NCI-H1436 (cell line): ENCODE results near the gene MGAT4A.
A peak's percentile ranks its signal among the peaks of the same experiment; 100 is the strongest.
"Not testable (repeated sequence)": the region's sequence is repeated elsewhere in the genome, so short reads cannot be mapped to it uniquely, and the experiment has no call there.

ENCODE experiments used
- DNase-seq: peaks from one replicate; lab custom pipeline; 2025; lab: John Stamatoyannopoulos, UW

Gene MGAT4A

DNA sequence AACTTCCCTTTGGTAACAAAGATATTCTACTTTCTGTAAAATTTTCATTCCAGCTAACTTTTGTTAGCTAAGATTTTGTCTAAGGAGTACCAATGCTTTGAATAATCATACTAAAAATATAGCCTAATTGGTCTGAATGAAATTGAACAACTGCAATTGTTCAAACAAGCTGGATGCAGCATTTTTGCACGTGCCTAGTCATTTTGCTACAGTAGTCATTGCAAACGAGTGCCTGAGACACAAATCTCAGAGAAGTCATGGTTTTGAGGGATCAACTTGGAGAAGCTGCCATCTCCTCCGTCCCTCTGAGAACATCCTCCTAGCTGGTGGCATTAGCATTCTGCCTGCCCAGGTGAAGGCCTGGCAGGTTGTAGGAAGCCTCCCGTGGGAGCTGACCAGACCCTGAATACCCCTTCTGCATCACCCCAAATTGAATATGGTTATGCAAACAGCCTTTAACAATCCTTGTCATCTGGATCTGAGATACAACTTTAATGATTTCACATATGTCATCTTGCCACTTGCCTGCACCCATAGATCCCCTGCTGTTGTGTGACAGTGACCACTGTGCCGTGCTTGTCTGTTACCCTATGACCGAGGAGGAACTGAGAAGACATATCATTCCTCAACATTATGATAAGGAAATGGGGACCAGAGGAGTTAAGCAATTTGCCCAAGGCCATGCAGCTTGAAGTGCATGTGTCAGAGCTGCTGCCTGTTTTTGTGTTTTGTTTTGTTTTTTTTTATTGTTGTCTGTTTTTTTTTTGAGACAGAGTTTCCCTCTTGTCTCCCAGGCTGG is 29.1 kb upstream of the MGAT4A start:
- DNase-seq = no peak

DNA sequence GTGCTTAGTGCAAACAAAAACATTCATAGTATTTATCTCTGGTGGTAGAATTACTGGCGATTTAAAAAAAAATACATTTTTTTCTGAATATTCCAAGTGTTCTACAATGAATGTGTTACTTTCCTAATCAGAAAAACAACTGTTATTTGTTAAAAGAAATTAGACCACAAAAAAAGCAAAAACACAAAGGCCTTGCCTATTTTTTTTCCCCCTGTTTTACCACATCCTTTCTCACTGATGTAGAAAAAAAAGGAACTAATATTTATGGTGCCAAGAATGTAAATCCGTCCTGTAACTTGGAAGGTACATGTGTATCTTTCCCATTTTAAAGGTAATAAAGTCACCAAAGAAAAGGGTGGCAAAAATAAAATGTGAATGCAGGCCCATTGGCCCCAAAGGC is 28.4 kb upstream of the MGAT4A start:
- DNase-seq = no peak

DNA sequence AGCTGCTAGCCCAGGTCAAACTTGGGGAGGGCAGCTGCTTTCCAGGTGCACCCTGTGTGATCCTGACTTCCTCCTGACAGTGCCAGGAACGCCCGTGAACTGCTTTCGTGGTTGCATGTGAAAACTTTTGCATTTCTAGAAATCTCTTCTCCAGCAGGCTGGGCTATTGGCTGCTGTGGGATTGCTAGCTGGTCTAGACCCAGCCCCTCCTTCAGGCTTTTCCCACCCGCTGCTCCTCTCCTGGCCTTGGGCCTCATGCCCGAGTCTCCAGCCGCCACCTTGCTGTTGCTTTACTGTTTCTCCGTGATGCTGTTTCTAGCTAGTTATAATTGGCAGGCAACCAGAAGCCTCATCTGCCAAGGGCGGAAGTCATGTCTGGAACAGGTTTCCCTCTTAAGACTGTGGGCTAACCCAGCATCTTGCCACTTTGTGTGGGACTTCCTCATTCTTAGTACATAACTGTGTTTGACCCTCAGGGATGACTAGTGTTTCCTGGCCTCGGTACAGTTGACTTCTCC is 27.0 kb upstream of the MGAT4A start:
- DNase-seq = no peak

DNA sequence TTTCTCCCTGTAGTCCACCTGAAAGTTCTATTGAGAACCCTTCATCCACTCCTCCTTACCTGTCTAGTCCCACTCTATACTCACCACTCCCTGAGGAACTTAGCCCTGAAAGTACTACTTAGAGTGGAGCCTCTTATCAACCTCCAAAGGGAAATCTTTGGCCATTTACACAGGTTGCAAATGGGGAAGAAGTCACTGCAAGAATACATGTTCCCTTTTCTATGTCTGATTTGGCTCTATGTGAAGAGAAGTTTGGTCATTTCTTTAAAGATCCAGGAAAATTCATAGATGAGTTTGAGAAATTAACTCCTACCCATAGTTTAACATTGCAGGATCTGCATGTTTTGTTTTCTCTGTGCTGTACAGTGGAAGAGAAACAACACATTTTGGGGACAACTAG is 22.9 kb upstream of the MGAT4A start:
- no peak for DNase-seq

DNA sequence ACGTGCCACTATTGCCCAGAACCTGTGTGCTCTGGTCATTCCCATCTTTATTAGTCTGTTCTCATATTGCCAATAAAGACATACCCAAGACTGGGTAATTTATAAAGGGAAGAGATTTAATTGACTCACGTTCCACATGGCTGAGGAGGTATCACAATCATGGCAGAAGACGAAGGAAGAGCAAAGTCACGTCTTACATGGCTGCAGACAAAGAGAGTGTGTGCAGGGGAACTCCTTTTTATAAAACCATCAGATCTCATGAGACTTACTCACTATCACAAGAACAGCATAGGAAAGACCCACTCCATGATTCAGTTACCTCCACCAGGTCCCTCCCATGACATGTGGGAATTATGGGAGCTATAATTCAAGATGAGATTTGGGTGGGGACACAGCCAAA is 21.8 kb upstream of the MGAT4A start:
- DNase-seq = not testable (repeated sequence)

DNA sequence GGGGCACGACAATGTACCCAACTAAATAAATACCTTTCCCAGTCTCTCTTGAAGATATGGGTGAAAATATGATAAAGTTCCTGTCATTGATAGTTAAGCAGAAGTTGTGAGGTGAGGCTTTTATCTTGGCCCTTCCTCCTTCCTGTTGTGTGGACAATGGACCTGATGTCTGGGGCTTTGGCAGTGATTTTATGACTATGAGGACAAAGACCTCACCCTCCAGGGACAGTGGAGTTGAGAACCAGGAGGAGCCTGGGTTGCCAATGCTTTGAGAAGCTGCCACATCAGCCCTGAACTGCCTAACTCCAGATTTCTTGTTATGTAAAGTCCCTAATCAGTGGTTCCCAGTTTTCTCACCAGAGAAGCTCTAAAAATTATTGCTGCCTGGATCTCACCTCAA is 20.8 kb upstream of the MGAT4A start:
- no peak for DNase-seq

DNA sequence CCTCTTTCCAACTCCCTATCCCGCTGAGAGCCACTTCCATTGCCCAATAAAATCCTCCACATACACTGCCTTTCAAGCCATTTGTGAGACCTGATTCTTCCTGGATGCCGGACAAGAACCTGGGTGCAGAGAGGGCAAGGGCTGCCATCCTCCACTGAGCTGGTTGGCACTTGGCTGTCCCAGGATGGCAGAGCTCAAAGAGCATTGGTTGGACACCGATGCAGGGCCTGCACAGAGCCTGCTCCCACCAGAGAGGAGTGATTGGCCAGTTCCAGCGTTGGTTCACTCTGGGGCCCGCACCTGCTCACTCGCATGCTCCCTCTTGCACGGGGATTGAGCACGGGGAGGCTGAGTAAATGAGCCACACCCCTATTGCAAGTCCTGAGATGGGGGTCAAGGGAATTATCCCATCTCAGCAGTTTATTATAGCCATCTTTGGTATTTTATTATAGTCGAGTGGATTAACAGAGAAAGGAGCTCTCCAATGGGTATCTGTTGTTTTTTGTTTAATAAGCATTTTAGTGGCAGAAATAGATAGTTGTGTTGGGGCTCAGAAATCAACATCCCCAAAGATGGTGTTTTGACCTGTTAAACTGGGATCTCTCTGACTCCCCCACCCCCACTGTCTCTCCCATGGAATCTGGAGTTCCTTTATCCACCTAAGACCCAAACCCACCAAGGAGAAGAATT is 19.8 kb upstream of the MGAT4A start:
- DNase-seq = no peak

DNA sequence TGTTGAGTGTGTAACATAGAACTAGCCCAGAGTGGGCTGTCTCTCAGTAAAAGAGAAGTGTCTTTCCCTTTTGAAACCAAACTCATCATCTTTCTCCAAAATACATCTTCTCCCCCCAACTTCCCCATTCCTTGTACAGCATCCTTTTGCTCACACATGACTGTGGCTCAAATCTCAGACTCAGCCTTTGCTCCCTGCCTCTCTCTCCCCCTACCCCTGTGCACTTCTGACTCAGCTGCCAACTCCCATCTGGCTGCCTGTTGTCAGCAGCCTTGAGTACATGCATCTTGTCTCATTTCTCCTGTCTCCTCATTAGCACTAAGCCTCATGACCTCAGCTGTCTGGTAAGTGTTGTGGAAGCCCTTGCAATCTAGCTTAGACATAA is 18.1 kb upstream of the MGAT4A start:
- DNase-seq = no peak

DNA sequence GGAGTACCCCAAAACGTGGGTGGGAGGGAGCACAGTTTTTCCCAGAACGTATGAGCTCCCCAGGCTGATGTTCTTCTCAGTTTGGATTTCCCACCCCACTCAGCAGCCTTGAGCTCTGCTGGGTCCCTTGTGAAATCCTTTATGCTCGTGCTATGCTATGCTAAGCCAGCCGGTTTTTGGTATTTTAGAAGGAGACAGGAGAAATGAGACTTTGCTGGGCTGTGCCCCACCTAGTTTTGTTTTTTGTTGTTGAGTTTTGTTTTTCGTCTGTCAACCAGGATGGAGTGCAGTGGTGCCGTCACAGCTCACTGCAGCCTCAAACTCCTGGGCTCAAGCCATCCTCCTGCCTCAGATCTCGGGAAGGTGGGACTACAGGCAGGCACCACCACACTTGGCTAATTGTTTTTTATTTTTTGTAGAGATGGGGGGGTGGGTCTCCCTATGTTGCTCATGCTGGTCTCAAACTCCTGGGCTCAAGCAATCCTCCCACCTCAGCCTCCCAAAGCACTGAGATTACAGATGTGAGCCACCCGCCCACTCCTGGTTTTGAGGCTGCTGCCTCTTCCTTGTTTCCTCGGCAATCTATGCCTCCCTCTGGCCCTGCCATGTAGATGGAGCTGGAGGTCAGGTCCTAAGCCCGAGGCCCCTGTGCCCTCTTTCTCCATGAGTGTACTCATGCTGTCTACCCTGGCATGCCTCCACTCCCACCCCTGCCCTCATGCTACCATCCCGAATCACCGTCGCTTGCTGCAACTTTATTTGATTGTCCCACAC is 17.5 kb upstream of the MGAT4A start:
- DNase-seq = no peak

DNA sequence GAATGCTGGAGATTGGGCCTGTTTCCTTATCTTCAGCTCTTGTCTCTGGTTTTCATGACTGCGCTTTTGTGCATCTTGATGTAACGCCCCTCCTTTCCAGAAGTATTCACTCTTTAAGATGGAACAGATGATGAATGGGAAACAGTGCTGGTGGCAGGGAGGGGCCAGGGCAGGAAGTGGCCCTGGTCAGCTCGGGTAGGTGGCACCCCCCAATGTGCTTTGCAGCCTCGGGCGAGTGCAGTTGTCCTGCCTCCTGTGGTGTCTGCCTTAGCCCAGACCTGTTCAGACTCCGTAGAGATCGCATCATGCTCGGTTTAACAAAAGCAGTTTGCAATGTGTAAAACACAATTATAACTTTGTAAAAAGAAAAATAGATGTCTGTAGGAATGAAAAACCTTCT is 17.0 kb upstream of the MGAT4A start:
- DNase-seq = no peak

DNA sequence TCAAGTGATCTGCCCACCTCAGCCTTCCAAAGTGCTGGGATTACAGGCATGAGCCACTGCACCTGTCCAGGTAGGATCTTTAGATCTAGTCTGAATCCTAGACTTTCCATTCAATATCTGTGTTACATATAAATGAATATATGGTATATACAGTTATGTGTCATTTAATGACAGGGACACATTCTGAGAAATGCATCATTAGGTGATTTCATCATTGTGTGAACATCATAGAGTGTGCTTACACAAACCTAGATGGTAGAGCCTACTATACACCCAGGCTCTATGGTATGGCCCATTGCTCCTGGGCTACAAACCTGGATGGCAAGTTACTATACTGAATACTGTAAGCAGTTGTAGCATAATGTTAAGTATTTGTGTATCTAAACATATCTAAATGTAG is 15.5 kb upstream of the MGAT4A start:
- no peak for DNase-seq

DNA sequence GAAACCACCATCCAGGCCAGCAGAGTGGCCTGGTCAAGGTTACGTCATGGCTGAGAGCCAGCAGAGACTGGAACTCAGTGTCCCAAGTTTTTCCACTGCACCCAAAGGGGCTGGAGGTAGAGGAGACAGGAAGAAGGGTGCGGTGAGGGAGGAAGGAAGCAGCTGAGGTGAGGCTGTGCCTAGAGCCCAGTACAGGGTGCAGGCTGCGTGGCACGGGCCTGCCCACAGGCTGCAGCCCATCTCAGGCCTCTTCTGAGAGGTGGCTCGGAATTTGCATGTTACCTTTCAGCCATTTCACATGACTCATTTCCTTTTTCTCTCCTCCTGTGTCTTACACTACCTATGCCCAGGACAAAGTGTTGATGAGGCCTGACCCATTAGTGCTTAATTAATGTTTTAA is 13.7 kb upstream of the MGAT4A start:
- DNase-seq = no peak

DNA sequence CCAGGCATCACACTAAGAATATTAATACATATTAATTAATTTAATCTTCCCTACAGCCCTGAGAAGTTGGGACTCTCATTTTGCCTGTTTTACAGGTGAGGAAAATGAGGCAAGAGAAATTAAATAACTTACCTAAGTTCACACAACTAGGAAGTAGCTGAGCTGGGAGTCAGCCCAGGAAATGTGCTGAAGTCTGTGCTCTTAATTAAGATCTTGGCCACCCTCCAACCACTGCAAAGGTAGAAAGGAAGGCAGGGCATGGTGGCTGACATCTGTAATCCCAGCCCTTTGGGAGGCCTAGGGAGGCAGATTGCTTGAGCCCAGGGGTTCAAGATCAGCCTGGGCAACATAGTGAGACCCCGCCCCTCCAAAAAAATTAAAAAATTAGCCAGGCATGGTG is 12.9 kb upstream of the MGAT4A start:
- no peak for DNase-seq

DNA sequence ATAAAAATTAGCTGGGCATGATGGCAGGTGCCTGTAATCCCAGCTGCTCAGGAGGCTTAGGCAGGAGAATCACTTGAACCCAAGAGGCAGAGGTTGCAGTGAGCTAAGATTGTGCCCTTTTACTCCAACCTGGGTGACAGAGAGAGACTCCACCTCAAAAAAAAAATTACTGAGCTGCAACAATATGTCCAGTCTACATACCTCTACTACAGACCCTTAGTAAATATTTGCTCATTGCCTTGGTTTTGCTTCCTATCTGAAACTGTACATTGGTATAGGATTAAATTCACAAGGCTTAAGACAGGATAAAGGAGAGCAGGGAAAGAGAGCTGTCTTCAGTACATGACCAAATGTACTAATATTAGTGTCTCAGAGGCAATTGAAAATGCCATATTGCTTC is 8.1 kb upstream of the MGAT4A start:
- no peak for DNase-seq

DNA sequence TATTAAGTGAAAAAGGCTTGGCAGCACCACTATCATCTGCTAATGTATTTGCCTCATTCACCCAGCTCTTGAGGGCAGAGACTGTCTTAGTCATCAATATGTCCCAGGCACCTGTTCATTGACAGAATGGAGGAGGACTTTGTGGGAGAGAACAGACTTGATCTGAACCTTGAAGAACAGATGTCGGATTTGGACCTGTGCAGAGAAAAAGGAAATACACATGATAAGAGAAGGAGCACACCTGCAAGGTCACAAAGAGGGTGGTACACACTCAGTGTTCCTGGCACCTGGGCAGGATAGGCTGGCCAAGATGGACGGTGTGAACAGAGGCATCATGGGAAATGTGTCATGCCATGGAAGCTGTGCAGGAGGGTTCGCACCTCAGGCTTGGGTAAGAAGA is 7.4 kb upstream of the MGAT4A start:
- no peak for DNase-seq

DNA sequence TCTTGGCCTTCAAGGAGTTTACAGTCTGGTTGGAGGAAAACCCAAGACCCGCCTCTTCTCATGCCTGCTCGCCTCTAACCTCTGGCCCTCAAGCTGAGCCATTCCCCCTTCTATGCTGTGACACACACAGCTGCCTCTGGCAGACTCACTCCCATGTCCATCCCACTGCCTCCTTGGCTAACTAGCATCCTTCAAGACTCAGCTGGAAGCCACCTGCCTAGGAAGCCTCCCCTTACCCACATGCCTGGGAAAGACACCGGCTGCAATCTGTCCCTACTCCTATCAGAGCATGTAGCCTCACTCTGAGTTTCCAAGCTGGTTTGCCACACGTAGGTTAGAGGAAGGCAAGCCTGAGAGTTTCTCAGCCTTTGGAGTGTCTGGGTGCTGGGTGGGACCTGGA is 6.9 kb upstream of the MGAT4A start:
- DNase-seq = no peak

DNA sequence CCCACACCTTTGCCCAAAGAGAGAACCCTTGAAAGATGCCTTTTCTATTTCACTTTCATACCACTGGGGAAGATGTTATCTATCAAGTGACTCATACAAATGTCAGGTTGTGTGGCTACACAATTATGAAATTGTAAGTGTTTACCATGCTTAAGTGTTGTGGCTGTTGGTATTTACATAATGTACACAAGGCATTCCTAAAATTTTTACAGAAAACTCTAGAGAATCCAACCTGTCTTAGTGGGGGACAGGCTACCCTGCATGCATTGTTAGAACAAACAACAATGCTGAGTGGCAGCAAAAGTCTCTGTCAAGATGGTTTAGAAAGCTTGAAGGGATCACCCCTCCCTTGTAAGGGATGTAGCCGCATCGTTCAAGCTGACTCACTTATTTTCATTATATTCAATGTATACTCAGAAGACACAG is 5.5 kb upstream of the MGAT4A start:
- no peak for DNase-seq

DNA sequence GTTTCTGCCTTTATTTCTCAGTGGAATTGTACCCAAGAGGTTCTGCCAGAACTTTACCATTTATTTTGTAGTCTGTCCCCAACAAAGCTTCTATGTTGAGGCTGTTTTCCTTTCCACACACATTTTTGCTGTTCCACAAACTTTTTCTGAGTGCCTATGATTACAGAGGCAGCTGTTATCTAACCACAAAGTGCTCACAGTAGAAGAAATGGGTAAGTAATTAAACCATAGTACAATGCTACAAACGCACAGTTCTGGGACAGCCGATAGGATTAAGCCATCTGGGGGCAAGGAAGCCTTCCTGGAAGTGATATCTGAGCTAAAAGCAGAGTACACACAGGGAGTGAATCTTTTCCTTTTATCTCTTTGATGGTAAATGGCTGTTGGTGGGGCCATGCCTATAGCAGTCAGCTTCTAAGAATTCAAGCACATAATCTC is 3.9 kb upstream of the MGAT4A start:
- no peak for DNase-seq

DNA sequence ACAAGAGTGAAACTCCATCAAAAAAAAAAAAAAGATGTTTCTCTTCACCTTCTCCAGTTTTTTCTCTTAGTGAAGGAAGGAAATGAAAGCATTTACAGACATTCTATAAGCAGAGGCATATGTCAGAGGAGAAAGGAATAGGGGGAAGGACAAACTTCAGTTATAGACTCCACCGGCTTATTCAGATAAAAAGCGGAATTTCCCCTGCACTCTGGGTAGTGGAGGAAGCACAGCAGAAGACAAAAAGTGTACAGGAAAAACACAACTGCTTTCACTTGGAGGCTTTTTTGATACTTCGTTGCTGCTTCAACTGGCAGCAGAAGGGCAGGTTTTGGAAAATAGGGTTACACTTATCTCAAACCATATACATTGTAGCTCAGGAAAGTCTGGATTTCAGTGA is 3.2 kb upstream of the MGAT4A start:
- DNase-seq = no peak

DNA sequence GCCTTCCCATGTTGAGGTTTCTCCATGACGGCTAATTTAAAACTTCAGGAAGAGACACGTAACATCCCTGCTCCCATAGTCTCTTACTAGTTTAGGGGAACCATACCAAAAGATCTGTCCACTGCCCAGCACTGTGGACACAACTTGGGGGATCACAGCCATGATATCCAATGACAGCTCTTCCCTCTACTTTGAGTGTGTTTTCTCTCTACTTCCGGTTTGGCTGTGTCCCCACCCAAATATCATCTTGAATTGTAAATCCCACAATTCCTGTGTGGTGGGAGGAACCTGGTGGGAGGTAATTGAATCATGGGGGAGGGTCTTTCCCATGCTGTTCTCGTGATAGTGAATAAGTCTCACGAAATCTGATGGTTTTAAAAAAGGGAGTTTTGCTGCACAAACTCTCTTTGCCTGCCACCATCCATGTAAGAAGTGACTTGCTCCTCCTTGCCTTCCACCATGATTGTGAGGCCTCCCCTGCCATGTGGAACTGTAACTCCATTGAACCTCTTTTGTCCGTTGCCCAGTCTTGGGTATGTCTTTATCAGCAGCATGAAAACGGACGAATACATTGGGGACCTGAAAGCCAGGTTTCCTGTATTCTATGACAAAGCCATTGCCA is 1.6 kb upstream of the MGAT4A start:
- no peak for DNase-seq

DNA sequence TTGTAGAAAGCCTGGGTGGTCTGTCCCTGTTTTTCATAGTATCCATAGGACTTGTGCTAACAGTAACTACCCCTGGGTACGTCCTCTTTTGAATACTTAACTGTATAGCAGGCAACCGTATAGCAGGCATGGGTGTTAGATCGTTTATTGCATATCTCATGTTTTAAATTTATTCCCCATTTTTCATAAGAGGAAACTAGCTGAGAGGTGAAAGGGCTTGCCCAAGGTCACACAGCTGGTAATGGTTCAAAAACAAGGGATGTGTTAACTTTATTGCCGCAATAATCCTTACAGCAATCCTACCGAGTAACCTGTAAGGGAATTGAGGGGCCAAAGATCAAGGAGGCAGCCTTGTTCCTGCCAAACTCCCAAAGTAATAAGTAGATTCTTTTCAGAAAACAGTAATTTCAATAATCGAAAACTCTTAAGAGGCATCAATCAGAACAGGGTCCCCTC is 990 bp upstream of the MGAT4A start:
- no peak for DNase-seq

DNA sequence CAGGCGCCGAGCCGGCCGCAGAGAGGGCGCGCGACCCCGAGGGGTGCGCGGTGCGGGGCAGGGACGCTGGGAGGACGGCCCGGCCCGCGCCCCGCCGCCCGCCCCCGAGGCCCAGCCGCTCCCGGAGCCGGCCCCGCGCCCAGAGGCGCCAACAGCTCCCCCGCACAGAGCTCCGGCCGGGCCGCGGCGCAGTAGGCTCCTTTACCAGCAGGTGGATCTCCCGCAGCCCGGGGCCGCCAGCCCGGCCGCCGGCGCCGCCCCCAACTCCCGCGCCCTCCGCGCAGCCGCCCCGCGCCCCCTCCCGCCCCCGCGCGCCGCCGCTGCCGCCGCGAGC is 258 bp downstream of the MGAT4A start:
- DNase-seq = peak; percentile 61
